DND-41 (cell line): ENCODE measurements around the gene SLC23A2.

Source experiments
- EZH2 ChIP-seq: IDR thresholded peaks from 3 replicates; pipeline ENCODE4 v1.6.1; 2012; ENCODE audit warnings: borderline replicate concordance, low read depth, mild to moderate bottlenecking, moderate library complexity, low read length, inconsistent platforms; ENCODE audit not compliant: severe bottlenecking
- TF ChIP-seq, protein P1 (sequence below): IDR thresholded peaks from 2 replicates; pipeline ENCODE4 v1.5.1; 2012; ENCODE audit warnings: borderline replicate concordance, low read length, moderate library complexity, mild to moderate bottlenecking; ENCODE audit not compliant: poor library complexity, severe bottlenecking; ENCODE audit errors: extremely low read depth

DNA sequence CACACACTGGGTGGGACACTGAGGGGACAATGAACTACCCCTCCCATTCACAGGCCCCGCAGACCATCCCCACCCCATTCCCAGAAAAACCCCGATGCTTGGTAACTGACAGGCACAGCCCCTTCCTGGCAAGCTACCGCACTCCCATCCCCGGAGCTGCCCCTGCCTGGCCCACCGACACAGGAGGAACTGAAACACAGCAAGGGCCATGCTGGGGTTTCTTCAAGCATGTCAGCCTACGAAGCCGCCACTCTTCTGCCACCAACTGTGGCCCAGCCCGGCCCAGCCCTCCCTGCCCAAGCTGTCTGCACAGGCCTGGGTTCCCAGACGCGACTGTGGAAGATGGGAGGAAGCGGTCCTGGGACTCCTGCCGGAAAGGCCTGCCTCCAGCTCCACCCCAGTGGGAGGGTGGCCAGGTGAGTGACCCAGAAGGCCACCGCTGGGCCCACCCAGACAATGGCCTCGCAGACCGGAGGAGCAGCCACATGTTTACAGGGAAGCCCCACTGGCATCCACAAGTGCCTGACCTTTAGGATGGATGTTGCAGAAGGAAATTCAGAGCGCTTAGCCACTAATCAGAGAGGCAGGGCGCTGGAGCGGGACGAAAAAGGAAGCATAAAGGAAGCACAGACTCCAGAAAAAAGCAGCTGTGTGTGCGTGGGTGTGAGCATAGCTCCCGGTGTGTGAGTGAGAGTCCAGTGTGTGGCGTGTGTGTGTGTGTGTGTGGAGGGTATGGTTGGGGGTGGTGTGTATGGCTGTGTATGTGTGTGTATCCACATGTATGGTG, 188.0 kb downstream of the SLC23A2 start:
- TF ChIP-seq, protein P1, sequence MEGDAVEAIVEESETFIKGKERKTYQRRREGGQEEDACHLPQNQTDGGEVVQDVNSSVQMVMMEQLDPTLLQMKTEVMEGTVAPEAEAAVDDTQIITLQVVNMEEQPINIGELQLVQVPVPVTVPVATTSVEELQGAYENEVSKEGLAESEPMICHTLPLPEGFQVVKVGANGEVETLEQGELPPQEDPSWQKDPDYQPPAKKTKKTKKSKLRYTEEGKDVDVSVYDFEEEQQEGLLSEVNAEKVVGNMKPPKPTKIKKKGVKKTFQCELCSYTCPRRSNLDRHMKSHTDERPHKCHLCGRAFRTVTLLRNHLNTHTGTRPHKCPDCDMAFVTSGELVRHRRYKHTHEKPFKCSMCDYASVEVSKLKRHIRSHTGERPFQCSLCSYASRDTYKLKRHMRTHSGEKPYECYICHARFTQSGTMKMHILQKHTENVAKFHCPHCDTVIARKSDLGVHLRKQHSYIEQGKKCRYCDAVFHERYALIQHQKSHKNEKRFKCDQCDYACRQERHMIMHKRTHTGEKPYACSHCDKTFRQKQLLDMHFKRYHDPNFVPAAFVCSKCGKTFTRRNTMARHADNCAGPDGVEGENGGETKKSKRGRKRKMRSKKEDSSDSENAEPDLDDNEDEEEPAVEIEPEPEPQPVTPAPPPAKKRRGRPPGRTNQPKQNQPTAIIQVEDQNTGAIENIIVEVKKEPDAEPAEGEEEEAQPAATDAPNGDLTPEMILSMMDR = no peak
- TF ChIP-seq EZH2 = no peak
